ENCODE measurements around the gene RALGPS2. TPM values are rescaled to one million over a fixed set of nuclear protein-coding genes. Genes with fewer than 3 reads are reported as not detected.

The RALGPS2 gene
- total and polyA plus RNA-seq, 2 experiments from 2014 or later: 8.1 to 31.2 TPM

DNA sequence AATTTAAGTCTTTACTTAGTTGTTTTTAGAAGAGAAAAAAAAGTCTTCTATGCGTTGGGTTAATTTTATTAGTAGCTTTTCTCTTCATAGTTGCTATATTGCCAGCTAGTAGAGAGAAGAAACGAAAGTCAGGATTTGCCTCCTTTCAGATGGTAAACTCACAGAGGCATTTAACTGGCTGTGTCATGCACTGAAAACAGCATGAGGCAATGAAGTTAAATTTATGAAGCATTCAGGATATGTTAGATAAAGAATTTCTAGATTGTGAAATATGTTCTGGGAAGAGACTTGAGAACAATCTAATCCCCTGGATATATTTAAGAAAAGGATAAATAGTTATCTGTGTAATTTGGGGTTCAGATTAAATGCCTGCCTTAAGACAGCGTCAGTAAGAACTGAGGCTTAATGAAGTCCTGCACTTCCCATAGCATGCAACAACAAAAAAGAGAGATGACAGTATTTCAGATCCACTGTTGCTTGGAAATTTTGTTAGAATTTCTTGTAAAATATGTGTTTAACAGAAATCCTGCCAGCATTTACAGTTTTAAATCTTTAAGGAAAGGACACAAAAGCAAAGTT lies 144.2 kb downstream of the RALGPS2 start (continued):
- TF ChIP-seq, protein P1, sequence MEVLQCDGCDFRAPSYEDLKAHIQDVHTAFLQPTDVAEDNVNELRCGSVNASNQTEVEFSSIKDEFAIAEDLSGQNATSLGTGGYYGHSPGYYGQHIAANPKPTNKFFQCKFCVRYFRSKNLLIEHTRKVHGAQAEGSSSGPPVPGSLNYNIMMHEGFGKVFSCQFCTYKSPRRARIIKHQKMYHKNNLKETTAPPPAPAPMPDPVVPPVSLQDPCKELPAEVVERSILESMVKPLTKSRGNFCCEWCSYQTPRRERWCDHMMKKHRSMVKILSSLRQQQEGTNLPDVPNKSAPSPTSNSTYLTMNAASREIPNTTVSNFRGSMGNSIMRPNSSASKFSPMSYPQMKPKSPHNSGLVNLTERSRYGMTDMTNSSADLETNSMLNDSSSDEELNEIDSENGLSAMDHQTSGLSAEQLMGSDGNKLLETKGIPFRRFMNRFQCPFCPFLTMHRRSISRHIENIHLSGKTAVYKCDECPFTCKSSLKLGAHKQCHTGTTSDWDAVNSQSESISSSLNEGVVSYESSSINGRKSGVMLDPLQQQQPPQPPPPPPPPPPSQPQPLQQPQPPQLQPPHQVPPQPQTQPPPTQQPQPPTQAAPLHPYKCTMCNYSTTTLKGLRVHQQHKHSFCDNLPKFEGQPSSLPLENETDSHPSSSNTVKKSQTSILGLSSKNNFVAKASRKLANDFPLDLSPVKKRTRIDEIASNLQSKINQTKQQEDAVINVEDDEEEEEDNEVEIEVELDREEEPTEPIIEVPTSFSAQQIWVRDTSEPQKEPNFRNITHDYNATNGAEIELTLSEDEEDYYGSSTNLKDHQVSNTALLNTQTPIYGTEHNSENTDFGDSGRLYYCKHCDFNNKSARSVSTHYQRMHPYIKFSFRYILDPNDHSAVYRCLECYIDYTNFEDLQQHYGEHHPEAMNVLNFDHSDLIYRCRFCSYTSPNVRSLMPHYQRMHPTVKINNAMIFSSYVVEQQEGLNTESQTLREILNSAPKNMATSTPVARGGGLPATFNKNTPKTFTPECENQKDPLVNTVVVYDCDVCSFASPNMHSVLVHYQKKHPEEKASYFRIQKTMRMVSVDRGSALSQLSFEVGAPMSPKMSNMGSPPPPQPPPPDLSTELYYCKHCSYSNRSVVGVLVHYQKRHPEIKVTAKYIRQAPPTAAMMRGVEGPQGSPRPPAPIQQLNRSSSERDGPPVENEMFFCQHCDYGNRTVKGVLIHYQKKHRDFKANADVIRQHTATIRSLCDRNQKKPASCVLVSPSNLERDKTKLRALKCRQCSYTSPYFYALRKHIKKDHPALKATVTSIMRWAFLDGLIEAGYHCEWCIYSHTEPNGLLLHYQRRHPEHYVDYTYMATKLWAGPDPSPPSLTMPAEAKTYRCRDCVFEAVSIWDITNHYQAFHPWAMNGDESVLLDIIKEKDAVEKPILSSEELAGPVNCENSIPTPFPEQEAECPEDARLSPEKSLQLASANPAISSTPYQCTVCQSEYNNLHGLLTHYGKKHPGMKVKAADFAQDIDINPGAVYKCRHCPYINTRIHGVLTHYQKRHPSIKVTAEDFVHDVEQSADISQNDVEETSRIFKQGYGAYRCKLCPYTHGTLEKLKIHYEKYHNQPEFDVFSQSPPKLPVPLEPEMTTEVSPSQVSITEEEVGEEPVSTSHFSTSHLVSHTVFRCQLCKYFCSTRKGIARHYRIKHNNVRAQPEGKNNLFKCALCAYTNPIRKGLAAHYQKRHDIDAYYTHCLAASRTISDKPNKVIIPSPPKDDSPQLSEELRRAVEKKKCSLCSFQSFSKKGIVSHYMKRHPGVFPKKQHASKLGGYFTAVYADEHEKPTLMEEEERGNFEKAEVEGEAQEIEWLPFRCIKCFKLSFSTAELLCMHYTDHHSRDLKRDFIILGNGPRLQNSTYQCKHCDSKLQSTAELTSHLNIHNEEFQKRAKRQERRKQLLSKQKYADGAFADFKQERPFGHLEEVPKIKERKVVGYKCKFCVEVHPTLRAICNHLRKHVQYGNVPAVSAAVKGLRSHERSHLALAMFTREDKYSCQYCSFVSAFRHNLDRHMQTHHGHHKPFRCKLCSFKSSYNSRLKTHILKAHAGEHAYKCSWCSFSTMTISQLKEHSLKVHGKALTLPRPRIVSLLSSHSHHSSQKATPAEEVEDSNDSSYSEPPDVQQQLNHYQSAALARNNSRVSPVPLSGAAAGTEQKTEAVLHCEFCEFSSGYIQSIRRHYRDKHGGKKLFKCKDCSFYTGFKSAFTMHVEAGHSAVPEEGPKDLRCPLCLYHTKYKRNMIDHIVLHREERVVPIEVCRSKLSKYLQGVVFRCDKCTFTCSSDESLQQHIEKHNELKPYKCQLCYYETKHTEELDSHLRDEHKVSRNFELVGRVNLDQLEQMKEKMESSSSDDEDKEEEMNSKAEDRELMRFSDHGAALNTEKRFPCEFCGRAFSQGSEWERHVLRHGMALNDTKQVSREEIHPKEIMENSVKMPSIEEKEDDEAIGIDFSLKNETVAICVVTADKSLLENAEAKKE (CRISPR knock-in tag; IDR thresholded peaks at IDR 0.05): no peak
- TF ChIP-seq POLR2AphosphoS5 (IDR thresholded peaks at IDR 0.05; ENCODE audit: low read depth) (no peak), ZNF114 (CRISPR knock-in tag; IDR thresholded peaks at IDR 0.05) (no peak), EZH2 (IDR thresholded peaks at IDR 0.05; ENCODE audit: low read depth, unreplicated experiment) (no peak)
- TF ChIP-seq, protein P2, sequence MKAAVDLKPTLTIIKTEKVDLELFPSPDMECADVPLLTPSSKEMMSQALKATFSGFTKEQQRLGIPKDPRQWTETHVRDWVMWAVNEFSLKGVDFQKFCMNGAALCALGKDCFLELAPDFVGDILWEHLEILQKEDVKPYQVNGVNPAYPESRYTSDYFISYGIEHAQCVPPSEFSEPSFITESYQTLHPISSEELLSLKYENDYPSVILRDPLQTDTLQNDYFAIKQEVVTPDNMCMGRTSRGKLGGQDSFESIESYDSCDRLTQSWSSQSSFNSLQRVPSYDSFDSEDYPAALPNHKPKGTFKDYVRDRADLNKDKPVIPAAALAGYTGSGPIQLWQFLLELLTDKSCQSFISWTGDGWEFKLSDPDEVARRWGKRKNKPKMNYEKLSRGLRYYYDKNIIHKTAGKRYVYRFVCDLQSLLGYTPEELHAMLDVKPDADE (IDR thresholded peaks at IDR 0.05): no peak

DNA sequence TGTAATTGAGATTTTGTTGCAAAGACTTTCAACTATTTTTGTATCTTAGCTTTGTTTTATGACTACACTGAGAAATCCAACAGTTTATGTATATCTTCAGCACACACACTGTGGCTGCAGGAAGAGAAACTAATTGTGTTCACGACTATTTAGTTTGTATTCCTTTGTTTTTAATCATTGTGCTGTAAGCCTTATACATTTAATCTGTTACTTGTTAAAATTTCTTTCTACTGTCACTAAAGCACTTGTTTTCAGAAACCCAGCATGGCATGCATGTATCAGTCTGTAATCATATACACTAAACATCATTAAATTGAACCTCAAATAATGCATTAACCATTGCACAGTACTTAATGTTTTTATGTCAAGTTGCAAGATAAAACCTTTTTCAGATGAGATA lies 145.2 kb downstream of the RALGPS2 start:
- no peak overlapping the region for H3K27ac Mint-ChIP-seq
- H3K4me3 Mint-ChIP-seq: no peak overlapping the region
- no peaks in the 10 kb centered on the region for H3F3A ChIP-seq (replicated peaks; ENCODE audit: low read depth)
- H3K36me3 Mint-ChIP-seq (ENCODE audit: low read depth): no peaks in the 10 kb centered on the region
- peaks cover 30% of the 10 kb centered on the region for H3K4me1 ChIP-seq (ENCODE audit: insufficient read depth)
- H3K9me3 Mint-ChIP-seq: no peaks in the 10 kb centered on the region
- H3K27ac ChIP-seq (ENCODE audit: low read depth): no peak overlapping the region
- no peaks in the 10 kb centered on the region for H4K20me1 ChIP-seq (replicated peaks; ENCODE audit: insufficient read depth)
- H3K4me2 ChIP-seq: no peak overlapping the region
- H3K36me3 ChIP-seq (ENCODE audit: insufficient read depth): no peaks in the 10 kb centered on the region
- no peaks in the 10 kb centered on the region for H3K27me3 ChIP-seq (ENCODE audit: insufficient read depth)
- H3K9me2 ChIP-seq (ENCODE audit: insufficient read depth): no peaks in the 10 kb centered on the region
- TF ChIP-seq EZH2phosphoT487 (IDR thresholded peaks at IDR 0.05; ENCODE audit: unreplicated experiment) (no peak), CREB1 (CRISPR knock-in tag; IDR thresholded peaks at IDR 0.05; ENCODE audit: low read depth) (no peak), STAT1 (IDR thresholded peaks at IDR 0.05; ENCODE audit: unreplicated experiment) (no peak)
- TF ChIP-seq, protein P3, sequence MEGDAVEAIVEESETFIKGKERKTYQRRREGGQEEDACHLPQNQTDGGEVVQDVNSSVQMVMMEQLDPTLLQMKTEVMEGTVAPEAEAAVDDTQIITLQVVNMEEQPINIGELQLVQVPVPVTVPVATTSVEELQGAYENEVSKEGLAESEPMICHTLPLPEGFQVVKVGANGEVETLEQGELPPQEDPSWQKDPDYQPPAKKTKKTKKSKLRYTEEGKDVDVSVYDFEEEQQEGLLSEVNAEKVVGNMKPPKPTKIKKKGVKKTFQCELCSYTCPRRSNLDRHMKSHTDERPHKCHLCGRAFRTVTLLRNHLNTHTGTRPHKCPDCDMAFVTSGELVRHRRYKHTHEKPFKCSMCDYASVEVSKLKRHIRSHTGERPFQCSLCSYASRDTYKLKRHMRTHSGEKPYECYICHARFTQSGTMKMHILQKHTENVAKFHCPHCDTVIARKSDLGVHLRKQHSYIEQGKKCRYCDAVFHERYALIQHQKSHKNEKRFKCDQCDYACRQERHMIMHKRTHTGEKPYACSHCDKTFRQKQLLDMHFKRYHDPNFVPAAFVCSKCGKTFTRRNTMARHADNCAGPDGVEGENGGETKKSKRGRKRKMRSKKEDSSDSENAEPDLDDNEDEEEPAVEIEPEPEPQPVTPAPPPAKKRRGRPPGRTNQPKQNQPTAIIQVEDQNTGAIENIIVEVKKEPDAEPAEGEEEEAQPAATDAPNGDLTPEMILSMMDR (conservative IDR thresholded peaks at IDR 0.05; ENCODE audit: low read depth in 2 of 2): no peak
- DNase-seq (ENCODE audit: low spot score) (no peak), ATAC-seq (no peak)
- H3K79me2 ChIP-seq (replicated peaks; ENCODE audit: insufficient read depth): no peaks in the 10 kb centered on the region
- H3K27me3 Mint-ChIP-seq (ENCODE audit: insufficient read depth, low read depth, poor library complexity): no peaks in the 10 kb centered on the region
- no peak overlapping the region for H2AFZ ChIP-seq
- no peak overlapping the region for H3K4me3 ChIP-seq
- H3K4me1 Mint-ChIP-seq: peaks cover 29% of the 10 kb centered on the region

All from GM23338 (cell line).